Activated T-cell treated with anti-CD3 and anti-CD28 coated beads for 4 hours (primary cell): Measurements from ENCODE around the gene ACTN1.

ENCODE experiments used
- DNase-seq: peaks from one replicate; pipeline ENCODE4 v3.0.0-alpha.2; 2020

Gene ACTN1

DNA sequence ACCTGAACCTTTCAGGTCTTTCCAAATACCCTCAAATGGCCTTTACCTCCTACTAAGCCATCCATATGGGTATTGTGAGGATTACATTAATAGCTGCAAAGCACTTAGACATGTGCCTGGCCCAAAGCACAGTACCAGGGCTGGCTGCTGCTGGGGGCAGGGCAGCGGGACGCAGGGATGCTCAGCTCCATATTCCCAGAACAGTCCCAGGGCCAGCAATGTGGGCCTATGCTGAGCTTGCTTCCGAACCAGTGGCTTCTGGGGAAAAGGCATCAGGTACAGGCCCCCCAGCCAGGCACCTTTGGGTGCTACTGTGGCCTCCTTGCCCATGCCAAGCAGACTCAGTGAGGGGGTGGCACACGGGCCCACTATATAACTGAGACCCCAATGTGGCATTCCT lies 10.4 kb downstream of the ACTN1 start:
- no peak for DNase-seq

- peak; percentile 50 for DNase-seq
These were observed 11.1 kb downstream of the ACTN1 start for GRCh38 chr14:68968051-68968450.

DNA sequence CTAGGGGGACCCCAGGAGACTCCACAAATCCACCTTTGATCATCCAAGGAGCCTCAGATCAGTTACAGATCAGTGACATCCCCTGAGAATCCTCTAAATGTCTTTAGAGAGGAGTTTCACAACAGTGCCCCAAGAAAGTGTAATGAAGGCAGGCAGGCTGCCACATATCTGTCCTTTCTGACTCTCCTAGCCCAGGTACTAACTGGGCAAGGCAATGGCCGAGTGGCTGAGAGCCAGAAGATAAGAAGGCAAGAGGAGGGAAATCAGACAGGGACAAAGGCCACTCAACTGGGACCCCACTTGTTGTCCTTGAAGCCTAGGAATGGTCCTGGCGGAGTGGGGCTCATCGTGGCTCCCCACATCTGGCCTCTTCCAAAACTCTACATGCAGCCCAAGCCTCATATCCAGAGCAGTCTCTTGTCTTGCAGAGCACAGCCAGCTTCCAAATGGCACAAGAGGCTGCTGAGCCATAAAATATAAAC lies 11.6 kb downstream of the ACTN1 start:
- no peak for DNase-seq

DNA sequence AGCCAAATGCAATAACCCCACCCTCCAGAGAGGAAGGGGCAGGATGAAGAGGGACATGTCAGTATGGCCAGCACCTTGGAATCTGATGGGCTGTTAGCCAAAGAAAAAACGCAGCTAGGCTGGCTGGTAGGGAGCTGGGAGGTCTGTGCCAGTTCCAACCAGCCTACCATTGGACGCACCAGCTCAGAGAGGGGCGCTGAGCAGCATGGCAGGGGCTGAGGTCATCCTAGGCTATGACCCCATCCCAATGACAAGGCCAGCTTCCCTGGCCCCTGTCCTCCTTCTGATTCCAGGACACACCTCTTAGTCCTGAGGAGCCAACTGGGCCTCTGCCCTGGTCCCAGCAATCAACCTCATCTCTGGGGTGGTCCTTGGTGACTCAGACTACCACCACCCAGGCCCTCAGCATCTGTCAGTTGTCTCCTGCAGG lies 12.2 kb downstream of the ACTN1 start:
- DNase-seq = no peak

GRCh38 chr14:68965261-68965761 lies 13.8 kb downstream of the ACTN1 start:
- no peak for DNase-seq

GRCh38 chr14:68964300-68965093 lies 14.6 kb downstream of the ACTN1 start:
- DNase-seq = no peak

DNA sequence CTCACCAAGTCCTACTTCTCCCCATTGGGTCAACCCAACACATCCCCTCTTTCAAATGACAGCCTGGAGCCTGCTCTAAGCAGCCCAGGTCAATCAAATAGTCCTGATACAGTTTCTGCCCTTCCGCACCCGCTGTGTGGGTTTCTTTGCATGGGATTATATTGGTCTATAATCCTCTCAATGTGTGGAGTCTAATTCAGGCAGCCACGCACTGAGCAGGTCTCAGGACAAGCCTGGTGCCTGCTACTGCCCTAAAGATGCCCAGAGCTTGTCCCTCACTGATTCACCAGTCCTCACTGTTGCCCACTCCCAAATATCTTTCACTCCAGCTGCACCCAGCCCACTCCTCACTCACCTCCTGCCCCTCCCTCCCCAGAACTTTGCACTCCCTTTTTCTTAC lies 16.4 kb downstream of the ACTN1 start:
- DNase-seq = no peak

DNA sequence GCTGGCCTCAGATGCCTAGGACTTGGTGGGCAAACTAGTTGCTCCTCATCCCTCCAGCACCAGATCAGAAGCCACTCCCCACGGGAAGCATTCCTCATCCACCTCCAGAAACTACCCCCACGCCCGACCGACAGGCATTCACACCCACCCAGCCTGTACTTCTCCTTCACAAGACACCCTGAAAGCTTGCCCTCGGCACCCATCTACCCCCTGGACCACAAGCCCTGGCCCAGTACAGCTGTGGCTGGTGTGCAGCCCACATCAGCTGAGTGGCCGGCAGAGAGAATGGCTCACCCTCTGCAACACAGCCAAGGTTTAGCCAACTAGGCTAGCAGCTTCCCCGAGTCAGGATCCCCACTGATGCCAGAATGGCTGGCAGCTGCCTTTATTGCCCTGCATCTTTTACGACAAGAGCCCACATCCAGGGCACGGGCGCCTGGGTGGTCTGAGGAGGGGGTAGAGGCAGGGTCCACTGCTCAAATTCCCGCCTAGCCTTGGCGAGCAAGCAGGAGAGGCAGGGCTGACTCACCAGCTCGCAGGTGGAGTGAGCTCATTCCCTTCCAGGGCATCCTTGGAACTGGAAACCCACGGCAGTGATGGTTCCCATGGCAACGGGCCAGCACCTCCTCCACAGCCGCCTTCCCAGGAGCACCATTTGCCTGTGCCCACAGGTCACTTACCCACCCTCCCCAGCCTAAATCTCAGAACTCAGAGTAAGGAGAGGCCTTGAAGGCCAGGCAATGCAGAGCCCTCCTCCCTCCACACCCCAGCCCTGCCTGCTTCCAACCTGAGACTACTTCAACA lies 17.1 kb downstream of the ACTN1 start:
- no peak for DNase-seq

DNA sequence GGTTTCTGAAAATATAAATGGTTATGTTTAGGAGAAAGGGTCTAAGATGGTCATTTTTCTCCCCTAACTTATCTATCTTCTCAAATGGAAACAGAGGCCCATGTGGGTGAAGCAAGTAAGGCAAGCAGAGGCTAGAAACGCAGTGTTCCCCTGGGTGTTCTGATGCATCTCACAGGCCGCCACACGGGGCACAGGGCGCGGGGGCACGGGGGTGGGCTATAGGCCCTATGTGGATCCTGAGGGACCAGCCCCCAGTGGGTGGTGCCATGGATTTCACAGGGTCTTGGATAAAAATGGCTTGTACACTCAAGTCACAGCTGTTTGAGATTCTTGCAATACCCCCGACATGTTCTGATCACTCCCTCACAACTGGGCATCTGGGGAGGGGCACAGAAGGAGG lies 17.7 kb downstream of the ACTN1 start:
- DNase-seq = no peak

GRCh38 chr14:68960123-68960522 lies 19.0 kb downstream of the ACTN1 start:
- DNase-seq = no peak

GRCh38 chr14:68959035-68959434 lies 20.1 kb downstream of the ACTN1 start:
- DNase-seq = no peak

- no peak for DNase-seq
These were observed 20.5 kb downstream of the ACTN1 start for GRCh38 chr14:68958553-68958952.

GRCh38 chr14:68957775-68958174 lies 21.3 kb downstream of the ACTN1 start:
- no peak for DNase-seq

DNA sequence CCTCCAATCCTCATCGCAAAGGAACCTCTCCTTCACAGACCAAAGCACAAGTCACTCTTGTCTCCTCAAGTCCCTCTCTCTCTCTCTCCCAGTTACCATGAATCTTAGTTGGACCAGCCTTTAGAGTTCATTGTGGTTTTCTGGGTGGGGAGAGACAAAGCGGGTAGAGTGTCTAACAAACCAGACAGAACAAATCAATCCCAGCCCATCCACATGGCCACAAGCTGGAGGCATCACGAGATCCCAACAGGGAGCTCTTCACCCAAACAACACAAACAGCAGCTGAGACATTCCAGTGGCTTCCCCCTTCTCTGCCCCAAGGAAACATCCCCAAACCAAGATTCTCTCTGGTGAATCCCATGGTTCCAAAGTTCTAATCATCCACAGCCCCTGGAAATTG lies 22.4 kb downstream of the ACTN1 start:
- DNase-seq = no peak

GRCh38 chr14:68955851-68956179 lies 23.3 kb downstream of the ACTN1 start:
- DNase-seq = no peak

DNA sequence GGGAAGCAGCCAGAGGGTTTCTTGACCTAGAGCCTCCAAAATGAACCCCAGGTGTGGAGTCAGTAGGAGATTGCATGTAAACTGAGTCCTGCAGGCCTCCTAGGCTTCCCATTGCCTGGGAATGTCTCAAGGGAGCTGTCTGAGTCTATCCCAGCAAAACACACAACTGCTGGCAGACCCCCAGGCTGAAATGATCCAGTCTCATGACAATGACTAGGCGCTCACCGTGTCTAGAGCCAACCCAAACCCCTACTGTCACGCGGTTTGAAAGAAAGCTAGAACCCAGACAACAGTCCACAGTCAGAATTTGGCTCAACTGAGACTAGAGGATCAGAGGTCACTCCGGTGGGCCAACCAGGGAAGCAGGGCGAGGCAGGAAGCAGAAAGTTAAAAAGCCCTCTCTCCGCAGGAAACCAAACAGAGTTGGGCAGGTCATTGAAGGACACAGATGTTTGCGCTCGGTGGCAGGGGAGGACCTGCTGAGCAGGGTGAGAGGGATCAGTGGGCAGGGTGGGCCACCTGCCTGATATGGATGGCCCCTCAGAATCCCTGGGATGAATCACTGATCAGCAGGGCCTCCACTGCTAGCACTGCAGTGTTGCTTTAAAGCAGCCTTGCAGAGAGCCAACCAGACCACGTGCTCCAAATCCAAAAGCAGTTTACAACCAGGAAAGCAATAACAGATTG lies 23.8 kb downstream of the ACTN1 start:
- DNase-seq = no peak

DNA sequence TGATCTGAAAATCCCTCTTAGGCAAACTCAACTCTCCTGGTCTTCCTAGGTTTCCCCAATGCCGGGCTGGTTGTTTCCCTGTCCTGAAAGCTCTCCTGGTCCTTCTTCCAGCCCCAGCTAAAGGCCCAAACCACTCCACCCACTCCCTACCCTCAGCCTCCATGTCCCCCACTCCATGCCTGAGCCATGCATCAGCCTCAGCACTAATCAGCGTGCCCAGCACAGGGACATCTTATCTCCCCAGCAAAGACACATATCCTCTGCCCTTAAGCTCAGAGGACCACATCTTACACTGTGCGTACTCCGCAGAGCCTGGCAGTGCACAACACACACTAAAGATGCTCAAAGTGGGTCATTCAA lies 25.9 kb downstream of the ACTN1 start:
- DNase-seq = no peak

DNA sequence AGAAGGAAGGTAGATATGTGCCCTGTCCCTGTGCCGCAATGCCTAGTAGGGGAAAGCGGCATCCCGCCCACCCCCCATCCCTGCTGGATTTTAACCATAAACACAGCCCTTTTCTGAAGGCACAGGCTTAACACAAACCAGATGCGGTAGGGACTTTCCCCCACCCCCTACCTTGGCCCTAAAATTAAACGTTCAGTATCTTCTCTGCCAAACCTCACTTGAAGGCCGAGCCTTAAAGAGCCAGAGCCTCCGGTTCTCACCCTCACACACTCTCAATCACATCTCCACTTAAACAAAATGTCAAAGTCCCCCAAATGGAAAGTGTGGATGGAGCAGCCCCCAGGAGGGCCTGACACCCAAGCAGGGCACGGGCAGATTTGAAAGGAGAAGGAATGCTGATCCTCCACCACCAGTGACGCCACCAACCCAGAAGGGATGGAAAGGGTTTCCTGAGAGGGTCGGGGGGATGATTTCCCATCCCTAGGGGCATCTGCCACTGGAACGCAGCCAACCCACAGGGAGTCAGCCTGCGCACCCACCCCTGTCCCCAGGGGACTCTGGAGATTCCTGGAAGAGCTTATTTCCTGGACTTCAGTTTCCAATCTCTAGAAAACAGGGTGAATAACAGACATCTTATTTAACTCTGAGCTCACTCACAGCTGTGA lies 26.4 kb downstream of the ACTN1 start:
- DNase-seq = no peak

DNA sequence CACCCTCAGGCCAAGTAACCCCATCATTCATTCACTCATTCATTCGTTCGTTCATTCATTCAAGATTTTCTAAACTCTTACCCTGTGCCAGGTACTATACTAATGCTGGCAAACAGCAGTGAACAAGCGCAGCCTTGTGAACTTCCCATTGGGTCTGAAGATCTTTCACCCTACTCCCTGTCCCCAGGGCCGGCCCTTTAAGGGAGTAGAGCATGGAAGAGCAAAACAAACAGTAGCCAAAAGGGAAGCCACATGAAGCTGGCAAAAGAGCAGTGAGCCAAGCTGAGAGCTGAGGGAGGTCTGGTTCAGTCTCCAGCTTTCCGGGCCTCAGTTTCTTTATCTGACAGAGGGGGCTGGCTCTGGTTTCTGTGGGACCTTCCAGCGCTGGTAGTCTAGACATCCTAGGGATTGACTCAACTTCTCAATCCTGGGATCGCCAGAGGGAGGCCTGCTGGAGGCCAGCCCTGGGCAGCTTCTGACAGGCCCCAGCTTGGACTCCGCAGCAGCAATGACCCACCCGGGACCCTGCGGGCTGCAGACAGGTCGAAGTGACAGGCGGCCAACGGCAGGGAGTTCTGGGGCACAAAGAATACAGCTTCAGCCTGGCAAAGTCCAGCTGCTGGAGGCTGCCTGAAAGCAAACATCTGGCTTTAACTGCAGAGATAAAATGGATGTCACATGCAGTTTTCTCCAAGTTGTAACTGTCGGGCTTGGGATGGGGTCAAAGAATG lies 27.1 kb downstream of the ACTN1 start:
- DNase-seq = no peak

- no peak for DNase-seq
These were observed 27.9 kb downstream of the ACTN1 start for GRCh38 chr14:68951035-68951797.

- no peak for DNase-seq
These were observed 29.0 kb downstream of the ACTN1 start for GRCh38 chr14:68950111-68950510.

- DNase-seq = no peak
These were observed 29.5 kb downstream of the ACTN1 start for GRCh38 chr14:68949601-68949965.
